ENCODE measurements around the gene IQSEC1.

IQSEC1 gene

GRCh38 chr3:13063225-13063624, 10.0 kb downstream of the IQSEC1 start:
- TF ChIP-seq EGR1 (IDR thresholded peaks at IDR 0.05) (no peak), FOXM1 (IDR thresholded peaks at IDR 0.05; ENCODE audit: borderline replicate concordance, low read depth) (no peak), YY1 (IDR thresholded peaks at IDR 0.05; ENCODE audit: low read depth) (no peak), CREB1 (IDR thresholded peaks at IDR 0.05; ENCODE audit: low read depth) (no peak), TCF12 (IDR thresholded peaks at IDR 0.05; ENCODE audit: low read depth) (no peak), TEAD4 (IDR thresholded peaks at IDR 0.05) (no peak), REST (IDR thresholded peaks at IDR 0.05; ENCODE audit: low read depth) (no peak), USF1 (IDR thresholded peaks at IDR 0.05) (no peak), RAD21 (IDR thresholded peaks at IDR 0.05; ENCODE audit: low read depth) (no peak), TAF1 (IDR thresholded peaks at IDR 0.05; ENCODE audit: low read depth) (no peak), NFIC (IDR thresholded peaks at IDR 0.05) (no peak)

- TF ChIP-seq YY1 (IDR thresholded peaks at IDR 0.05; ENCODE audit: low read depth): no peak
- TF ChIP-seq FOXM1 (IDR thresholded peaks at IDR 0.05; ENCODE audit: borderline replicate concordance, low read depth): no peak
- no peak for TF ChIP-seq USF1 (IDR thresholded peaks at IDR 0.05)
- no peak for TF ChIP-seq RAD21 (IDR thresholded peaks at IDR 0.05; ENCODE audit: low read depth)
- TF ChIP-seq NFIC (IDR thresholded peaks at IDR 0.05): no peak
- no peak for TF ChIP-seq TCF12 (IDR thresholded peaks at IDR 0.05; ENCODE audit: low read depth)
- no peak for TF ChIP-seq CEBPB (IDR thresholded peaks at IDR 0.05)
- TF ChIP-seq CREB1 (IDR thresholded peaks at IDR 0.05; ENCODE audit: low read depth): no peak
- no peak for TF ChIP-seq TAF1 (IDR thresholded peaks at IDR 0.05; ENCODE audit: low read depth)
- TF ChIP-seq REST (IDR thresholded peaks at IDR 0.05; ENCODE audit: low read depth): no peak
- no peak for TF ChIP-seq ZBTB7A (IDR thresholded peaks at IDR 0.05; ENCODE audit: low read depth)
- TF ChIP-seq MAX (IDR thresholded peaks at IDR 0.05): no peak
- no peak for TF ChIP-seq EP300 (IDR thresholded peaks at IDR 0.05; ENCODE audit: borderline replicate concordance)
- no peak for TF ChIP-seq TEAD4 (IDR thresholded peaks at IDR 0.05)
Observed at GRCh38 chr3:13062647-13063046, 10.6 kb downstream of the IQSEC1 start.

GRCh38 chr3:13060341-13060910, 12.8 kb downstream of the IQSEC1 start:
- no peak for TF ChIP-seq RAD21 (IDR thresholded peaks at IDR 0.05; ENCODE audit: low read depth)
- TF ChIP-seq TCF12 (IDR thresholded peaks at IDR 0.05; ENCODE audit: low read depth): no peak
- TF ChIP-seq CEBPB (IDR thresholded peaks at IDR 0.05): no peak
- TF ChIP-seq TAF1 (IDR thresholded peaks at IDR 0.05; ENCODE audit: low read depth): no peak

GRCh38 chr3:13058346-13059120, 14.7 kb downstream of the IQSEC1 start:
- no peak for TF ChIP-seq EGR1 (IDR thresholded peaks at IDR 0.05)
- no peak for TF ChIP-seq TEAD4 (IDR thresholded peaks at IDR 0.05)
- no peak for TF ChIP-seq USF1 (IDR thresholded peaks at IDR 0.05)
- TF ChIP-seq TCF12 (IDR thresholded peaks at IDR 0.05; ENCODE audit: low read depth): no peak
- TF ChIP-seq CREB1 (IDR thresholded peaks at IDR 0.05; ENCODE audit: low read depth): no peak
- TF ChIP-seq ZBTB7A (IDR thresholded peaks at IDR 0.05; ENCODE audit: low read depth): no peak
- TF ChIP-seq RAD21 (IDR thresholded peaks at IDR 0.05; ENCODE audit: low read depth): no peak
- no peak for TF ChIP-seq FOXM1 (IDR thresholded peaks at IDR 0.05; ENCODE audit: borderline replicate concordance, low read depth)
- TF ChIP-seq YY1 (IDR thresholded peaks at IDR 0.05; ENCODE audit: low read depth): no peak
- TF ChIP-seq CEBPB (IDR thresholded peaks at IDR 0.05): no peak
- TF ChIP-seq EP300 (IDR thresholded peaks at IDR 0.05; ENCODE audit: borderline replicate concordance): no peak
- TF ChIP-seq REST (IDR thresholded peaks at IDR 0.05; ENCODE audit: low read depth): no peak
- no peak for TF ChIP-seq NFIC (IDR thresholded peaks at IDR 0.05)
- TF ChIP-seq TAF1 (IDR thresholded peaks at IDR 0.05; ENCODE audit: low read depth): no peak
- TF ChIP-seq MAX (IDR thresholded peaks at IDR 0.05): no peak

Measured in Ishikawa (cell line).